ENCODE measurements around the gene PHLDA2.

The PHLDA2 gene

DNA sequence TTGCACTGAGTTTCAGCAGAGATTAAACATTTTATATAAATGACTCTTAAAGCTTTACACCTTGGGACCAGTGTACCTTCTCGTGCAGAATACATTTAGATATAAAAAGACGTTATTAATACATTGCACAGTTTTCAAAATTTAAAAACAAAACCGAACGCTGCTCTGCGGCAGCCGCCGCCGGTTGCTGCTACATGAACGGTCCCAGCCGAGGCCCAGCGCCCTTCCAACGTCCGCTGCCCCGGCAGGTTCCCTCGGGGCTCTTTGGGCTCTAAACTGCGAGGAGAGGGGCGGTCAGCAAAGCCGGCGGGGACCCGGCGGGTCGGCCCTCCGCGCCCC is 45.6 kb downstream of the PHLDA2 start:
- H3K36me3 ChIP-seq (ENCODE audit: insufficient read depth, low read length): no peaks in the 10 kb centered on the region
- no peaks in the 10 kb centered on the region for H3K9me3 ChIP-seq (ENCODE audit: control insufficient read depth, insufficient read depth, low read length)
- peaks cover 5% of the 10 kb centered on the region; the same call in 1 of the 2 replicates for H3K4me1 ChIP-seq (ENCODE audit: insufficient read depth, low read length)
- H3K9ac ChIP-seq (ENCODE audit: low read depth, low read length): peak overlapping the region; percentile 68; the same call in 1 of the 2 replicates

DNA sequence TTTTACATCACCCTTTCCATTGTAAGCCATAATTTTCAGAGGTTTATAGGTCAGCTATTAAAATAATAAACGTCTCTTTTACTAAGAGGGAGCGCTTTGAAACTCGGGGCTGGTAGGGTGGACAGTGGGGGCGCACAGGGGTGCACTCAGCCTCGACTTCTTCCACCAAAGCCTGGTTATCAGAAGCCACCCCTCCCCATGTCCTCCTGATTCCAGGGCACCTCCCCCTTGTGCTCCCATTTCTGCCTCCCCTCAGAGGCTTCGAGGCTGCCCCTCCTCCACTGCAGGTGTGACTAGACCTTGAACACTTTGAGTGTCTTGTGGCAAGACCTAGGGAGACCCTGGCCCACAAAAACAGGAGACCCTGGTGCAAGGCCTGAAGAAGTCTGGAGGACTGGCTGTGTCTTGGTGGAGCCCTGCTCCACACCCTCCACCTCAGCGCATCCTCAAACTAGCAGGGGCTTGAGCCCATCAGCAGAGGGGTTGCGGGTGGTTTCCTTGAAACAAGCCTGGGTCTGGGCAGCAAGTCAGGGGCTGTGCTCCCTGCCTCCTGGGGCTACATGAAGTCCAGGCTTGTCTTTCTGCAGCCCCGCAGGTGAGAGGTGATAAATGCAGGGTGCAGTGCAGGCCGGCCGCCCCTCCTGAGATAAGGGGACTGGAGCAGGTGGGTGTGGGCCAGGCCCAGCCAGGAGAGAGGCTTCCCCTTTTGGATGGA is 46.7 kb downstream of the PHLDA2 start:
- Histone ChIP-seq H3K4me1 (ENCODE audit: insufficient read depth, low read length) (peaks cover 5% of the 10 kb centered on the region; the same call in 1 of the 2 replicates), H3K9ac (ENCODE audit: low read depth, low read length) (no peak overlapping the region), H3K9me3 (ENCODE audit: control insufficient read depth, insufficient read depth, low read length) (no peaks in the 10 kb centered on the region)

DNA sequence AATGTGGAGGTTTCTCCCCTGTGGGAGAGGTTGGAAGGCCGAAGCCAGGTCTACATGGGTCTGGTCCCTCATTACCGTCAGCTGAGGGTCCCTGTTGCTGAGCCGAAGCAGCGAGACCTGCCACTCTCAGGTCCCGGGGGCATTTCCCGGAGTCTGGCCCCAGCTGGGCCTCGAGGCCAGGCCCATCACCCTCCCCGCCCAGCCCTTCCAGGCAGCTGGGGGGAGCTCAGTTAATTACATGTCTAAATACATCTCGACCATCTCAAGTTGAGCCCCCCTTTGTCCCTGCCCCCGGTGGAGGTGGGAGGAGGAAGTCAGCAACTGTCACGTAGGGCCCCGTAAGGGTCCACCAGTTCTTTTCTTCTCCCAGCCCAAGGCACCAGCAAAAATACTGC is 47.2 kb downstream of the PHLDA2 start:
- Histone ChIP-seq H3K9ac (ENCODE audit: low read depth, low read length) (no peak overlapping the region), H3K36me3 (ENCODE audit: insufficient read depth, low read length) (no peaks in the 10 kb centered on the region), H3K9me3 (ENCODE audit: control insufficient read depth, insufficient read depth, low read length) (no peaks in the 10 kb centered on the region), H3K4me1 (ENCODE audit: insufficient read depth, low read length) (peaks cover 5% of the 10 kb centered on the region; the same call in 1 of the 2 replicates)

More for the DNA sequence above, 46.7 kb downstream of the PHLDA2 start:
- no peaks in the 10 kb centered on the region for H3K36me3 ChIP-seq (ENCODE audit: insufficient read depth, low read length)

DNA sequence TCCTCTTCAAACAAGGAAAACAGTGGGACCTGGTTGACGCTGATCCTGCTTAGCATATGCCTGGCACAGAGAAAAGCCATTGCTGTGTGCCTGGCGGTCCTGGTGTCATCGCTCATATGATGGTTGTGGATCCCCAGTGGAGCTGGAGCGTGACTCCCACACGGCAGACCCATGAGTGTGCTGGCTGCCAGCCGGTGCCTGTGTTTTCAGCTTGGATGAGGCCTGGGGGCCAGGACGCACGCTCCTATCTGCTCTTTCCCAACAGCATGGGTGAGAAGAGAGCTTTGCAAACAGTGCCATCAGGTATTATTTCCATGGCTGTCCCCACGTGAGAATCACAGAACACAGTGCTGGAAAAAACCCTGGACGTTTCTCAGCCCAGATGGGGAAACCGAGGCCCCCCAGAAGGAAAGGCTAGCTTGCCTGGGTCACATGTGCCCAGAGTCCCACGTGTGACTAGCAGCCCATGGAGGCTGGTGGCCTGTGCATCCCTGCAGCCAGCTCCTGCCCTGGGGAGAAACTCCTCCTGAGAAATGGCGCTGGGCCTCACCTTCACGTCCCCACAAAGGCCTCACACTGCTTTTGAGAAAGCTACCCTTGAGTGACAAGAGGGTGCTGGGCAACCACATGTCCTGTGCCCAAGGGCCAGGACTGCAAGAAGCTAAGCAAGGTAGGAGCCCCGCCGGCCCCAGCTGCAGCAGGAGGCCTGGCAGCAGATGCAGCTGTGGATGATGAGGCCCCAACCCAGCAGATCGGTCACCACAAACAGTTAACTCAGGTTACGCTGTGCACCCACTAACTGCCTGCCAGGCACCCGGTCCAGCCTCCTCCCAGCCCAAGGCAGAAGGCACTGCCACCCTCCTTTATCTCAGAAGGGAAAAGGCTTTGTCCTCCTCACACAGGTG is 47.9 kb downstream of the PHLDA2 start:
- Histone ChIP-seq H3K36me3 (ENCODE audit: insufficient read depth, low read length) (no peaks in the 10 kb centered on the region), H3K4me1 (ENCODE audit: insufficient read depth, low read length) (peaks cover 1% of the 10 kb centered on the region; the same call in 1 of the 2 replicates), H3K9ac (ENCODE audit: low read depth, low read length) (no peak overlapping the region), H3K9me3 (ENCODE audit: control insufficient read depth, insufficient read depth, low read length) (no peaks in the 10 kb centered on the region)

DNA sequence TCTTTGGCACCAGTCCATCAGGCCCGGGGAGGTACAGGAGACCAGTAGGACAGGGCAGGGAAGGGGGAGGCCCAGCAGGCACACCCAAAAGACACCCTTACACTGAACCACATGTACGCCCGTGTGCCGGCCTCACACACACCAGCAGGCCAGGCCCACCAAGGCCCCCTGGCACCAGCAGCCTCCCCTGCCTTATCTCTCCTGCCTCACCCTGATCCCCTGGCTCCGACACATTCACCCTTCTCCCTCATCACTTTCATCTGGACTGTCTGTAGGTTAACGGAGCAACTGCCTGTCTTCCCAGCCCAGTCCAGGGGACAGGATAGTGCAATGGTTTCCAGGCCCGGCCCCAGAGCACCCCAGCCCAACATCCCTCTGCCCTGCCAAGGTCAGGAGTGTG is 48.6 kb downstream of the PHLDA2 start:
- H3K4me1 ChIP-seq (ENCODE audit: insufficient read depth, low read length): no peaks in the 10 kb centered on the region; the same call in 1 of the 2 replicates
- no peaks in the 10 kb centered on the region for H3K36me3 ChIP-seq (ENCODE audit: insufficient read depth, low read length)
- no peak overlapping the region for H3K9ac ChIP-seq (ENCODE audit: low read depth, low read length)
- H3K9me3 ChIP-seq (ENCODE audit: control insufficient read depth, insufficient read depth, low read length): no peaks in the 10 kb centered on the region

DNA sequence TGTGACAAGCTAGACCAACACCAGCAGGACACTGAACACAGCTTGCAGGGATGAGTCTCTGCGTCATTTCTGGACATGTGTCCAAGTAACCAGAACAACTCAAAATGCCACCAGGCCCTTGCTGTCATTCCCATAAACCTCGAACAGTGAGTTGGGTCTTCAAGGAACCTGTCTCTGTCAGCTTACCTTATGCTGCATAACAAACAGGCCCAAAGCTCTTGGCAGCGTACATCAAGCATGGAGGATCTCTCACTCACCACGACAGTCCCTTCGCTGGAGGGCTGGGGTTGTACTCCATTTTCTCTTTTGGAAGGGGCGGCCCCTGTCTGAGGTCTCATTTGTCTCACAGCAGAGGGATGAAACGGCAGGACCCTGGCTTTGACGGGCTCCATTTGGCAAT is 50.4 kb downstream of the PHLDA2 start:
- no peaks in the 10 kb centered on the region for H3K9me3 ChIP-seq (ENCODE audit: control insufficient read depth, insufficient read depth, low read length)
- no peaks in the 10 kb centered on the region; the same call in 1 of the 2 replicates for H3K4me1 ChIP-seq (ENCODE audit: insufficient read depth, low read length)
- no peaks in the 10 kb centered on the region for H3K36me3 ChIP-seq (ENCODE audit: insufficient read depth, low read length)

More for the DNA sequence above, 50.4 kb downstream of the PHLDA2 start:
- no peak overlapping the region for H3K9ac ChIP-seq (ENCODE audit: low read depth, low read length)
